Measurements from ENCODE around the gene RAB1A. TPM values are rescaled to one million over a fixed set of nuclear protein-coding genes. Genes with fewer than 3 reads are reported as not detected.

RAB1A gene
- total RNA-seq, 2 experiments from 2014 or later, result 56.0 to 63.5 TPM

DNA sequence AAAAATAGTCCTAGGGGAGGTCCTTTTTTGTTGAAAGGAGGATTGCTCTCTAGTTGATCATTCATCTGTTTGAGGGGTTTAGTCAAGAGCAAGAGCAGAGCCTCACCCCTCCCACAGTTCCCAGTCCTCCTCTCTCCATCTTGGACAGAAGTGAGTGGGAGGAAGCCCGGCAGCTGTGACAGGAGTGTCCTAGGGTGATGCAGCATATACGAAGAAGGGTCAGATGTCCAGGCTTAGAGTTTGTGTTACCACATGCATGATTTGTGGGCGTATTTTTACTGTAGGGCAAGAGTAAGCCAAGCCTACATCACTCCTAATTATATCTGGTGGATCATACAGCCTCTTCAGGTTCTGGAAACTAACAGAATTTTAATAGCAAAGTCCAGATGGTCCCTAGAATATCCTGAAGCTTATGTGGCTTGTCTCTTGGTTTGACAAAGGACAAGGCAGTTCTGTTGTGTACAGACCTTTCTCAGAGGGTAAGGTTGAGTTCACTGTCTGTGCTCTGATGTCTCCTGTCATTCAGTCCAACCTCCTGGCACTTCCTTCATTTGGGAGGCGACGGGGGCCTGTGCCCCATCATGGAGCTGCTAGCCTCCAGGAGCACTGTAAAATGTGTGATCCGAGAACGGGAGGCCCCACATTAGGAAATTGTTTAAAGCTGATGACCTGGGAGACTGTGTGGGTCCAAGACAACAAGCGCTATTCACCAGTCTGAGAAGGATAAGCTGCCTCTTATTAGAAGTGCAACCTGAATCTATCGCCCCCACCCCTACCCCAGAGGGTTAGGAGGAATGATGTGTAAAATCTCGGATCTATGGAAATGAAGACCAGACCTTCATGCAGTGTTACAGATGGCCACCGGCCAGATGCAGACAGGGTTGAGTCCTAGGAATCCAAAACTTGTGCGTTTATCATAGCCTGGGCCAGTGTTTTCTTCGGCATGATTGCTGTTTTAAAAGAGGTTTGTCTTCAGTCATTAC lies 66.8 kb downstream of the RAB1A start:
- ChIA-PET POLR2A (no interaction called here), CTCF (interaction anchor here (0.5 to 2.6 kb wide), 6 partner anchors 8 to 93 kb away, joined by 3 to 9 read pairs (median 4); no protein-coding TSS in a partner anchor)
- Mint-ChIP-seq H3K4me3 (no peak overlapping the region), H3K36me3 (ENCODE audit: low read depth) (peaks cover 3% of the 10 kb centered on the region), H3K4me1 (peaks cover 38% of the 10 kb centered on the region), H3K27me3 (no peaks in the 10 kb centered on the region), H3K9me3 (no peaks in the 10 kb centered on the region), H3K27ac (peak overlapping the region; percentile 11)
- no peak for DNase-seq

DNA sequence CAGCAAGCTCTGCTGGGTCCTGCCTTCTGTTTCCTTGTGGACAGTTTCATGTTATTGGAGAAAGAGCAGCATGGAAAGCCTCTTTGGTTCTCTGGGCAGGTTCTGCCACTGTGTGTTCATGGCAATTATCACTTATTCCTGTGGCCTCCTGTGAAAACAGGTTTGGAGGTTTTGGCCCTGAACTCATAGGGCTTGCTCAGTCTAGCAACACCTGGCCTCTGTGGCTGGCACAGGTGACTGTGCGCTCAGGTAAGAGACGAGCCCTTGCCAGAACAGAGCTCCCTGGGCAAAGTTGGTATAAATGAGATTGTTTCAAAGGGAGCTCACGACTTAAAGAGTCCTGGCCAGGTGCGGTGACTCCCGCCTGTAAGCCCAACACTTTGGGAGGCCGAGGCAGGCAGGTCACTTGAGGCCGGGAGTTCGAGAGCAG lies 68.0 kb downstream of the RAB1A start:
- Mint-ChIP-seq H3K4me3 (no peak overlapping the region), H3K27ac (no peak overlapping the region), H3K36me3 (ENCODE audit: low read depth) (peaks cover 3% of the 10 kb centered on the region), H3K4me1 (peaks cover 38% of the 10 kb centered on the region), H3K9me3 (no peaks in the 10 kb centered on the region), H3K27me3 (no peaks in the 10 kb centered on the region)
- DNase-seq, result no peak
- ChIA-PET CTCF (interaction anchor here (0.7 to 1.7 kb wide), 3 partner anchors 9 to 151 kb away, joined by 3 to 5 read pairs (median 3); no protein-coding TSS in a partner anchor), POLR2A (no interaction called here)

DNA sequence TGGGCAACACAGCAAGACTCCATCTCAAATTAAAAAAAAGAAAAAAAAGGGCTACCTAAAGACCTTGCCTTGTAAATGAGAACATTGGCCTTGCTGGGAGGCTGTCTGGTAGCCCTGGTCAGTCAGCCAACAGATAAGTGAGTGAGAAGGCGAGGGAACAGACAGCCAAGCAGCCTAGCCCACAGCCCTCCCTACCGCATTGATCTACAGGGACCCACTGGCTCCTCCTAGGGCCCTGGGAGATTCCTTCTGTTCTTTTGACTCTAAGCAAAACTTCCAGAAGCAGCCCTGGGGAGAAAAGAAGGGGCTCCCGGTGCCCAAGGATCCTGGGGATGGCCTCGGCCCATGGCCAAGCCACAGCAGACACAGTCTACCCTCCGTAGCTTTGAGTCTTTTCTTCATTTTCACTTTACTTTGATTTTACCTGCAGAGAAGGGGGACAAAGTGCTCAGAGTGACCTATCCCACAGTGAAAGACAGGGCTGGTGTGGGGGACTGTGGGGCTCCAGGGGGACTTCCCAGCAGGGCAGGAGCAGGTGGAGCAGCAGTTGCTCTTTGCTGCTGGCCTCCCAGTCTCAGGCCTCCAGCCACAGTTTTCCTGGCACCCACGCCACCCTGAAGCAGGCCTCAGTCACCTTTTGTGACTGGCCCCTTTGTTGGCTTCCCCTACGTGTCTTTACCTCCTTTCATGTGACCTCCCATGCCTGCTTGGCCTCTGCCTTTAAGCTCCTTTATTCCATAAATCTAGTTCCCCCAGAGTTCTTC lies 68.6 kb downstream of the RAB1A start:
- Mint-ChIP-seq H3K36me3 (ENCODE audit: low read depth) (peaks cover 3% of the 10 kb centered on the region), H3K4me1 (peaks cover 37% of the 10 kb centered on the region), H3K9me3 (no peaks in the 10 kb centered on the region), H3K4me3 (no peak overlapping the region), H3K27me3 (no peaks in the 10 kb centered on the region), H3K27ac (no peak overlapping the region)
- CTCF ChIA-PET, result interaction anchor here (1.0 to 1.9 kb wide), 3 partner anchors 19 to 151 kb away, joined by 3 to 6 read pairs (median 5); no protein-coding TSS in a partner anchor
- DNase-seq, result no peak
- POLR2A ChIA-PET, result no interaction called here

DNA sequence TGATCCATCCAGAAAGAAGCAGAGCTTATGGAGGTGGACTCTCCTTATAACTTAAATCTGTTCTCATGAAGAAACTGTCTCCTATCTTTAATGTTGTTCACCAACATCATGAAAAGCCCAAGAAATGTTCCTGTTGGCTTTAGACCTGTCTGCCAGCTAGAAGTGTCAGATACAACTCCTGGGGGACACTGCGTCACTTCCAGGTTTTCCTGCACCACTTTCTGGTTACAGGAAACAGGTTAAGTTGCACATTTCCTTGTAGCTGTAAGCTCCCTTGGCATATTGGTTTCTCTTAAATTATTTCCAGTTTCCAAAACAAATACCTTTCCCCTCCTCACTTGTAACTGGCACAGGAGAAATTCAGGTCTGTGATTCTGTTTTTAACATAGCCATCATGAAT lies 70.8 kb downstream of the RAB1A start:
- no peak overlapping the region for H3K4me3 Mint-ChIP-seq

DNA sequence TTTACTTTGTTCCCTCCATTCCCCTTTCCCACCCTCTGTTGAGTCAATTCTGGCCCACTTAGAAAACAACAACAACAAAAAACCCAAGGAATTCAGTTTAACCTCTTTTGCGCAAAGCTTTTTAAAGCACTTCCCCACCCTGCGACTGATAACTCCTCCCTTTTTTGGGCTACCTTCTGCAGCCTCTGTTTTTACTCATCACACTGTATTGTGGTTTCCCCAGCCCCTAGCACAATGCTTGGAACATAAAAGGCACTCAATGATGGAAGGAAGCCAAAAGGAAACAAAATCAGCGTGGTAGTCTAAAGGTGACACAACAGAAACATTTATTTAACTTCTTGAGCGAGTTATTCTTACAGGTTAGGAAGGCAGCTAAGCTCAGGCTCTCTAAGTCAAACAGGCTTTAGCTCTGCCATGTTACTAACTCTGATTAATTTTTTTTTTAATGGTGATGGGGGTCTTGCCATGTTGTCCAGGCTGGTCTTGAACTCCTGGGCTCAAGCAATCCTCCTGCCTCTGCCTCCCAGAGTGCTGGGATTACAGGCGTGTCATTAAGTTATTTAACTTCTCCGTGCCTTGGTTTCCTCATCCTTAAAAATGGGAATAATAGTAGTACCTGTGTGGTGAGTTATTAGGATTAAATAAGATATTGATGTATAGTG lies 72.4 kb downstream of the RAB1A start:
- Mint-ChIP-seq H3K36me3 (ENCODE audit: low read depth) (peaks cover 3% of the 10 kb centered on the region), H3K27me3 (no peaks in the 10 kb centered on the region), H3K9me3 (no peaks in the 10 kb centered on the region), H3K4me3 (peak overlapping the region; percentile 77), H3K4me1 (peaks cover 55% of the 10 kb centered on the region), H3K27ac (peak overlapping the region; percentile 88)
- ChIA-PET POLR2A (no interaction called here), CTCF (interaction anchor here (0.6 to 1.3 kb wide), 4 partner anchors 10 to 140 kb away, joined by 3 to 5 read pairs (median 3); partner anchors contain the start of gene RAB1A)
- peak; percentile 85 for DNase-seq

More for the DNA sequence above, 70.8 kb downstream of the RAB1A start:
- ChIA-PET POLR2A (no interaction called here), CTCF (interaction anchor here (0.9 to 1.9 kb wide), 4 partner anchors 11 to 141 kb away, joined by 3 to 6 read pairs (median 4); no protein-coding TSS in a partner anchor)
- DNase-seq, result no peak
- Mint-ChIP-seq H3K27ac (no peak overlapping the region), H3K9me3 (no peaks in the 10 kb centered on the region), H3K36me3 (ENCODE audit: low read depth) (peaks cover 3% of the 10 kb centered on the region), H3K4me1 (peaks cover 42% of the 10 kb centered on the region), H3K27me3 (no peaks in the 10 kb centered on the region)

DNA sequence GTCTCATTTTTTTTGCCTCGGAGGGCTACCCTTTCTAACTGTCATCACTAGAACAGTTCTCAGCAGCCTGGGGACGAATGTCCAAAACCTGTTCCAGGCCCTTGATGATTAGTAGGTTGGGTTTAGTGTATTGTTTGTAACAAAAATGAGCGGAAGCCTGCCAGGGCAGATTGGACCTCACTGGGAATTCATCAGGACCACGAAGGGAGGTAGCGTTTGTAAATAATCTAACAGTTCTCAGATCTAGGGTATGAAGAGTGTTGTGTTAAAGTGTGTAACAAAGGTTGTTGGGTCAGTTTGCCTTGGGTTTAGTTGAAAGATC lies 72.9 kb downstream of the RAB1A start:
- Mint-ChIP-seq H3K27ac (peak overlapping the region; percentile 88), H3K4me3 (peak overlapping the region; percentile 77), H3K36me3 (ENCODE audit: low read depth) (peaks cover 3% of the 10 kb centered on the region), H3K27me3 (no peaks in the 10 kb centered on the region), H3K9me3 (no peaks in the 10 kb centered on the region), H3K4me1 (peaks cover 59% of the 10 kb centered on the region)
- ChIA-PET POLR2A (interaction anchor here (0.7 kb wide), 1 partner anchor 361 kb away, joined by 3 read pairs; no protein-coding TSS in a partner anchor), CTCF (interaction anchor here (0.6 to 2.8 kb wide), 4 partner anchors 9 to 139 kb away, joined by 3 to 11 read pairs (median 4); partner anchors contain the start of gene RAB1A)
- DNase-seq, result no peak

DNA sequence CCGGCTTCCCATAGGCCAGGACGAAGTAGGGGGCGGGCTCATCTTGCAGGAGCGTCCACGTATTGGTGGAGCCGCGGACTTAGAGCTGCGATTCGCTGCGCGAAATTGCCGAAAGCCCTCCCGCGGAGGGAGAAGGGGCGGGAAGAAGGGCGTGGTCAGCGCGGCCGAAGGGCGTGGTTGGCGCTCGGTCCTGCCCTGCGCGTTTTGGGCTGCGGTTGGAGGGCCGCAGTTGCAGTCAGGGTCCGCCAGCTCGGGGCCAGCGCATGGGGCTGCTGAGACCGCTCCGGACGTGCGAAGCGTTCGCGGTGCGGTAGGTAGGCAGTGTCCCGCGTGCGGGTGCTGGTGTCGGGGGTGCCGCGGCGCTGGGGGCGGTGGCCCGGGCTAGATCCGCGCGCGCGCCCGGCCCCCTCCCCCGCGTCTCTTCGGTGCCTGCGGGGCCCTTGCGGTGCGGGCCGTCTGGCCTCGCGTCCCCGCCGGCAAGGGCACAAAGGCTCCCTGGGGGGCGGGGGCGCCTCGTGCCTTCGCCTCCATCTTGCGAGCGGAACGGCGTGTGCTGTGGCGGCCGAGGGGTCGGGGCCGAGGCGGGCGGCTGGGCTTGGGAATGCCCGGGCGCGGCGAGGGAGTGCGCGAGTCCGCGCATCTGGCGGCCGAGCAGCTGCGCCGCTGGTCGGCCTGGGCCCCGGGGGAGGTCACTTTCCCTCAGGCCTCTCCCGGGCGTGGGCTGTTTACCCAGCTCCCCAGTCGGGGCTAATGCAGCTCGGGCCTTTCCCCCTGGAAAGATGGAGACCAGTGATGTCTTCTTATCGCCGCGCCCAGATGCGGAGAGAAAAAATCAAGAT lies 73.5 kb downstream of the RAB1A start, which contains the start of gene CEP68:
CEP68 (plus strand) TSS at position 202 of the 839 bp plus-strand sequence. CDS start 13,029 bp downstream, outside the sequence.
- CTCF ChIA-PET, result interaction anchor here (0.5 to 2.8 kb wide), 17 partner anchors 8 to 973 kb away, joined by 3 to 11 read pairs (median 3); no protein-coding TSS in a partner anchor
- peak; percentile 98 for DNase-seq
- POLR2A ChIA-PET, result interaction anchor here (0.7 to 1.1 kb wide), 4 partner anchors 68 to 361 kb away, joined by 3 to 6 read pairs (median 5); partner anchors contain the start of gene ACTR2
- Mint-ChIP-seq H3K9me3 (no peaks in the 10 kb centered on the region), H3K36me3 (ENCODE audit: low read depth) (peaks cover 3% of the 10 kb centered on the region), H3K27ac (peak within 1 kb of the TSS; percentile 88), H3K4me3 (peak within 1 kb of the TSS; percentile 92), H3K4me1 (peaks cover 59% of the 10 kb centered on the region), H3K27me3 (no peaks in the 10 kb centered on the region)

DNA sequence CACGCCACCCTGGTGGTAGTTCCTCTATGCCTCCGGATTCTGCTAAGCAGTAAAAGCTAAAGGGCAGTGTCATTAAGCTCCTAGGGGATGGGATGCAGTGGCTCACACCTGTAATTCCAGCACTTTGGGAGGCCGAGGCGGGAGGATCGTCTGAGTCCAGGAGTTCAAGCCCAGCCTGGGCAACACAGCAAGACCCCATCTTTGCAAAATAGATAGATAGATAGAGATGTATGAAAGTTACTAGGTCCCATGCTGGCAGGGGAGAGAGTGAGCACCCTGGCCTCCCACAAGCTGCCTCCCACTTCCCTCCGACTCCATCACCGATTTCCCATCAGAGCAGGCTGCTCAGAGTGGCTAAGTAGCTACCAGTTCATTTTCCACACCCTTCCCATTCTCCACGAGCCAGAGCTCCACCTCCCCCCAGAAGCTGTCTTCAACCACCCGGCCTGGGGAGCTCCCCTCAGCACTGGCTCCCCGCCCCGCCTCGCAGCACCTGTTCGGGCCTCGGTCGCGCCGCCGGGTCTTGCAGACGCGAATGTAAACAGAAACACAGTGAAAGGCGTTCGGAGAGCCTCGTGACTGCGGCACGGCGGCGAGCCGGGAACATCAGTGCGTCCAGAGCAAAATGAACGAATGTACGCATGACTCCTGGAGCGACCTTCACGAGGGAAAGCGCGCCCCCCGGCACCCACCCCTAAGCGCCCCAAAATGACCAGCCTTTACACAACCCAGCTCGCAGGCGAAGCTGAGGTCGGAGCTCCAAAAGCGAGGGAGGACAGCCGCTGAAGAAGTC lies 74.3 kb downstream of the RAB1A start:
- DNase-seq, result peak; percentile 76
- ChIA-PET POLR2A (interaction anchor here (0.9 to 1.1 kb wide), 3 partner anchors 67 to 172 kb away, joined by 4 to 6 read pairs (median 6); partner anchors contain the start of gene ACTR2), CTCF (interaction anchor here (0.5 to 2.8 kb wide), 18 partner anchors 9 to 972 kb away, joined by 3 to 11 read pairs (median 3); no protein-coding TSS in a partner anchor)
- peak overlapping the region; percentile 88 for H3K27ac Mint-ChIP-seq
- peaks cover 59% of the 10 kb centered on the region for H3K4me1 Mint-ChIP-seq
- peaks cover 2% of the 10 kb centered on the region for H3K27me3 Mint-ChIP-seq
- H3K9me3 Mint-ChIP-seq, result no peaks in the 10 kb centered on the region
- peaks cover 3% of the 10 kb centered on the region for H3K36me3 Mint-ChIP-seq (ENCODE audit: low read depth)
- peak overlapping the region; percentile 92 for H3K4me3 Mint-ChIP-seq

DNA sequence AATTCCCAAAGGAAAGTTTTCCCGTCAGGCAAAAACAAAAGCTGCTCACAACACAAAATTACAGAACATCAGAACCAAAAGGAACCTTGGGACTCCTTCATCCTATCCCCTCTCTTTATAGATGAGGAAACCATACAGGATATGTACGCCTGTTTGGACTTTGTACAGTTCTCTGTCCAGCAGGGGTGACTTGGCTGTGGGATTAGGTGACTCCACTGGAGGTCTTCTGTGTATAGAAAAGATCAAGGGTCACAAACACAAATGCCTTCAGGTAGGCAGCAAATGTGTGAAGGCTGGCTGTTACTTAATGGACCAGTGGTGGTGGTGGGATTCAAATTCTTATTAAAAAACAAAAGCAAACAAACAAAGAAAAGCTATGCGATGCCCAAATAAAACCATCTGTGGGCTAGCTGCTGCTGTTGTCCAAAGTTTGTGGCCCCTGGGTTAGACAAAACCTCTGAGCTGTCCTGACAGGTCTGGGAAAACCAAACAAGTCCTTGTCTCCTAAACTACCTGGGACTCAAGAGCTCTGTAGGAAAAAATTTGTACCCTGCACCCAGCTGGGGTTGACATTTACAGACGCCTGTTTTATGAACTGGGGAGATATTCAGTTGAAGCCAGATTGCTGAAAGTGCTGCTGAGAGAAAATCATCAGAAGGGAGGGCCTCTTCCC lies 75.0 kb downstream of the RAB1A start:
- Mint-ChIP-seq H3K4me1 (peaks cover 59% of the 10 kb centered on the region), H3K9me3 (no peaks in the 10 kb centered on the region), H3K27ac (peak overlapping the region; percentile 88), H3K27me3 (peaks cover 2% of the 10 kb centered on the region), H3K36me3 (ENCODE audit: low read depth) (peaks cover 3% of the 10 kb centered on the region), H3K4me3 (peak overlapping the region; percentile 92)
- DNase-seq, result no peak
- POLR2A ChIA-PET, result no interaction called here
- CTCF ChIA-PET, result interaction anchor here (0.6 to 2.8 kb wide), 13 partner anchors 10 to 266 kb away, joined by 3 to 11 read pairs (median 3); no protein-coding TSS in a partner anchor

DNA sequence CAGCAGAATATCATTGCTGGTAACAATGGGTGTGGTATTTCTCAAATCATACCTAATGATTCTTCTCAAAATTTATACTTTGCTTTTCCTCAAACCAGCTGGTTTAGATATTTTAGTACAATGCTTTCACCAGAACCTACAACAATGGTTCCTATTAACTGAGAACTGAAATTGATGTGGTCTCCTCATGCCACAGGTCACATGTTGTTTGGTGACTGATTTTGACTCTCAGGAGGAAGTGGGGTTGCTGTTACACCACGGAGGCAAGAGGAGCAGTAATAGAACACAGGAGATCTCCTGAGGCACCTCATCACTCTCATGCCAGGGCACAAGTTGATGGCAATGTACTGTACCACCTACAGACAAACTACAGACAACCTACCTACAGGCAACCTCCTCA lies 76.7 kb downstream of the RAB1A start:
- DNase-seq, result peak; percentile 76
- Mint-ChIP-seq H3K36me3 (ENCODE audit: low read depth) (peaks cover 5% of the 10 kb centered on the region), H3K4me3 (no peak overlapping the region), H3K27ac (peak overlapping the region; percentile 57), H3K27me3 (peaks cover 2% of the 10 kb centered on the region), H3K4me1 (peaks cover 49% of the 10 kb centered on the region), H3K9me3 (peaks cover 4% of the 10 kb centered on the region)
- ChIA-PET CTCF (interaction anchor here (0.6 to 1.6 kb wide), 4 partner anchors 11 to 138 kb away, joined by 3 to 4 read pairs (median 3); no protein-coding TSS in a partner anchor), POLR2A (no interaction called here)

All from activated CD4-positive, alpha-beta T cell treated with anti-CD3 and anti-CD28 coated beads, Interleukin-2, amount 10 ng/mL, durations not matched to agents 7 days and 5 days (primary cell).